ENCODE measurements around the gene IL10.
A peak's percentile ranks its signal among the peaks of the same experiment; 100 is the strongest.
"Not testable (repeated sequence)": the region's sequence is repeated elsewhere in the genome, so short reads cannot be mapped to it uniquely, and the experiment has no call there.

Gene IL10

GRCh38 chr1:206765771-206766170, 6.5 kb downstream of the IL10 start:
- DNase-seq (ENCODE audit: low spot score), result not testable (repeated sequence)

GRCh38 chr1:206762741-206763364, 9.4 kb downstream of the IL10 start:
- DNase-seq (ENCODE audit: low spot score), result not testable (repeated sequence)

- peak; percentile 49 for DNase-seq (ENCODE audit: low spot score)
Observed at GRCh38 chr1:206761159-206761768, 11.0 kb downstream of the IL10 start.

GRCh38 chr1:206760590-206760989, 11.7 kb downstream of the IL10 start:
- DNase-seq (ENCODE audit: low spot score), result no peak

- no peak for DNase-seq (ENCODE audit: low spot score)
Observed at GRCh38 chr1:206757524-206758266, 14.6 kb downstream of the IL10 start.

GRCh38 chr1:206754011-206754410, 18.3 kb downstream of the IL10 start:
- peak; percentile 75 for DNase-seq (ENCODE audit: low spot score)

GRCh38 chr1:206753141-206753540, 19.2 kb downstream of the IL10 start:
- DNase-seq (ENCODE audit: low spot score), result peak; percentile 64

- DNase-seq (ENCODE audit: low spot score), result no peak
Observed at GRCh38 chr1:206752481-206752880, 19.8 kb downstream of the IL10 start.

- DNase-seq (ENCODE audit: low spot score), result no peak
Observed at GRCh38 chr1:206751891-206752290, 20.4 kb downstream of the IL10 start.

- DNase-seq (ENCODE audit: low spot score), result no peak
Observed at GRCh38 chr1:206748348-206749030, 23.8 kb downstream of the IL10 start.

GRCh38 chr1:206745301-206745700, 27.0 kb downstream of the IL10 start:
- no peak for DNase-seq (ENCODE audit: low spot score)

- no peak for DNase-seq (ENCODE audit: low spot score)
Observed at GRCh38 chr1:206744683-206745082, 27.6 kb downstream of the IL10 start.

- DNase-seq (ENCODE audit: low spot score), result no peak
Observed at GRCh38 chr1:206742719-206743383, 29.4 kb downstream of the IL10 start.

- no peak for DNase-seq (ENCODE audit: low spot score)
Observed at GRCh38 chr1:206741142-206741701, 31.1 kb downstream of the IL10 start.

GRCh38 chr1:206739411-206740076, 32.8 kb downstream of the IL10 start:
- DNase-seq (ENCODE audit: low spot score), result no peak

- peak; percentile 43 for DNase-seq (ENCODE audit: low spot score)
Observed at GRCh38 chr1:206738370-206739366, 33.6 kb downstream of the IL10 start.

- no peak for DNase-seq (ENCODE audit: low spot score)
Observed at GRCh38 chr1:206737729-206738201, 34.5 kb downstream of the IL10 start.

GRCh38 chr1:206736878-206737728, 35.2 kb downstream of the IL10 start:
- DNase-seq (ENCODE audit: low spot score), result no peak

- DNase-seq (ENCODE audit: low spot score), result no peak
Observed at GRCh38 chr1:206735553-206736031, 36.7 kb downstream of the IL10 start.
